Stimulated activated CD8-positive, alpha-beta memory T cell treated with anti-CD3 and anti-CD28 coated beads, Interleukin-15, amount 100 ng/mL, for 1 hour (primary cell): ENCODE data around the gene ALDH8A1.

Source experiments
- DNase-seq: peaks from one replicate; pipeline ENCODE4 v3.0.0-alpha.2; 2020; ENCODE audit warnings: low read depth

ALDH8A1 gene

DNA sequence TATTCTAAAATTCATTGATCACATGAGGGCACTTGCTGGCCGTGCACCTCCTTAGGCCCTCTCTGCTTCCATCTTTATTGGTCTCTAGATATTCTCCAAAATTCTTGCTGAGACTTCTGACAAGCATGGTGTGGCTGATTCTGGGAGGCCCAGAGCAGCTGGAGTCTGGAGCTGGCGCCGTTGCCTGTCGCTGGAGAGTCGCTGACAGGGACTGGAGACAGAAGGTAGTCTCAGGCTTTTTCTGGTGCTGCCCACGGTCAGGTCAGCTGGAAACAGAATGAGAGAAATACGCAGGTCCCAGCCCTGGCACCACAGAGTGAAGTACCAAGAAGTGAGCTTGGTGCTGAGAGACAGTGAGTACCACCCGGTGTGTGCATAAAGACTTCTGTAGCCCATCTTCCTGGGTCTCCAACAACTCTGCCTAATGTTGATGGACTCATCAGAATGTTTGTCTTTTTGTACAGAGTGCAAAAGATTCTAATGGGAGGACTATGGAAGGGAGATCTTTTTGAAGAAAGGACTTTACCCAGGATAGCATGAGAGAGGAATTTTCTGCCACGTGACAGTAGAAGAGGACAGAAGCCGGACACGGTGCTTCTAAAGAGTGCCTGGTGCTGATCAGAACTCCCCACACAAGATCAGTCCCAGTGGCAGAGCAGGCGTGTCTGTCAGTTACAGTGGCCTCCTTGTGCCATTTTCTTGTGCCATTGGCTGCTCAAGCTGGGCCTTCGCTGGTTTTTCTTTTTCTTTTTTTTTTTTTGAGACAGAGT is 1.8 kb upstream of the ALDH8A1 start:
- DNase-seq: no peak

DNA sequence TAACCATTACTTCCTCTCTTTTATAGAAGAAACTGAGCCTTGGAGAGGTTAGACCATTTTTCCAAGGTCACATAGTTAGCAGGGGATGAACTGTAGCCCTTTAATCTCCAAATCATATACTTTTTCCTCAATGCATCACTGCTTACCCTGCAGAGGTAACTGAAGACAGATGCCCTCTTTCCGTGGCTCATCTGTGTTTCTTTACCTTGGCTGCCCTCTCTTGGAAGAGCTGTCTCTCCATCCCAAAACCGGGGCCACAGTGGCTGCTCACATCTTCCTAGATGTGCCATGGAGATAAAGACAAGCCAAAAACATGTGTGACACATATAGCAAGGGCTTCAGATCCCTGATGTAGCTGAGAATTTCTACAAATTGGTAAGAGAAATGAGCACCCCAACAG is 581 bp upstream of the ALDH8A1 start:
- no peak for DNase-seq

DNA sequence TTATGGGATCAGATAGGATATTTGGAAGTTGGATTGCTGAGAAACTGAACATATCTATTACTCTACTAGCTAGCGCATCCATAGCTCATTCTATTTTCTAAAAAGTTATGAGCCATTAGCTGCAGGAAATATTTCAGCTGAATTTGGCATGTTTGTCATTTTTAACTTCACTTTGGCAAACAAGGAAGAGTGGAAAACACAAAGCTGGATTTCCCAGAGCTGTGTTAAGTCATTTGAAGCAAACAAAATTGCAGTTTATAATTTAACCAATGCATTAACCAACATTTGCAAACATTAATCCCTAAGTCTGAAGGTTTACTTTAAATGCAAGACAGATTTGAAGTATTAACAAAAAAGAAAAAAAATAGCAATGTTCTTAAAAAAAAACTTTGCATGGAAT is 1.2 kb downstream of the ALDH8A1 start:
- DNase-seq: no peak

DNA sequence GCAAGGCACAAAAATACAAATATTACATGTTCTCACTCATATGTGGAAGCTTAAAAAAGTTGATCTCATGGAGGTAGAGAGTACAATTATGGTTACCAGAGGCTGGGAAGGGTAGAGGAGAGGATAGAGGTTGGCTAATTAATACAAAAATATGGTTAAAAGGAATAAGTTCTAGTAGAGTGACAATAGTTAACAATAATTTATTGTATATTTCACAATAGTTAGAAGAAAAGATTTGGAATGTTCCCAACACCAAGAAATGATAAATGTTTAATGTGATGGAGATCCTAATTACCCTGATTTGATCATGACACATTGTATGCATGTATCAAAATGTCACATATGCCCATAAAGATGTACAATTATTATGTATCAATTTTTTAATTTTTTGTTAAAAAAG is 1.8 kb downstream of the ALDH8A1 start:
- no peak for DNase-seq

DNA sequence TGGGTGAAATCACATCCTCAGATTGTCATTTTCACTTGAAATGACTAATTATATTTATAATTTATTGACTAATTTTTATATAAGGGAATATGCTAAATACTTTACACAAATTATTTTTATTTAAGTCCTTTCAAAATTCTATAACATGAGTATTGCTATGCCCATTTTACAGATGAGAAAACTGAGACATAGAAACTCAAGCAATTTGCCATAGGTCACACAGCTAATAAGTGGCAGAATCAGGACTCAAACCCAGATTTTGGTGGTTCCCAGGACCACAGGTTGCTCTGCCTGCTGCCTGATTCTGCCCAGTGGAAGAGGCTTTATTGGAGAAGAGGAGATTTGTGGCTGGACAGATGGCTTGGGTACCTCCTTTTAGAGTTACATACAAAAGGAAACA is 4.9 kb downstream of the ALDH8A1 start:
- DNase-seq: no peak

DNA sequence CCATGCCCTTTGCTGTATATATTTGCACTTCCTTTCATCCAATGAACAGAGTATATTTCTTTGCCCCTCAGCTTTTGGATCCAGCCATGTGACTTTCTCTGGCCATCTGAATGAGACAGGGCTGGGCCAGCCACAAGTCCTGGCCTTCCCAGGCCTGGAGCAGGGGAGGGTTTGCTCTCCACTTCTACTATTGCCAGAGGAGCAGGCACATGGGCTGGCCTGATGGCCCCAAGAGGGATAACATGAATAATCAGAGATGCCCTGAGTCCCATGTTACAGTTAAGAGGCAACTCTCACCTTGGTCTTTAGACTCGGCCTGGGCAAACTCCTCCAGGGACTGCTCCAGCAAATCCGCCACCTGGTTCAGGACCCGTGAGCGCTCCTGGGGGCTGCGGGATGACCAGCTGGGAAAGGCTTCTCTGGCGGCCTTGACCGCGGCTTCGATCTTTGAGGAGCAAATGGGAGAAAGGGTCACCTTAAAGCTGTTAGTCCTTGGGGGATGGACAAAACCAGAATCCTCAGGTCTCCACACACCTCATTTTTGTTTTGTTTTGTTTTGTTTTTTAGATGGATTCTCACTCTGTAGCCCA is 6.3 kb downstream of the ALDH8A1 start:
- no peak for DNase-seq

DNA sequence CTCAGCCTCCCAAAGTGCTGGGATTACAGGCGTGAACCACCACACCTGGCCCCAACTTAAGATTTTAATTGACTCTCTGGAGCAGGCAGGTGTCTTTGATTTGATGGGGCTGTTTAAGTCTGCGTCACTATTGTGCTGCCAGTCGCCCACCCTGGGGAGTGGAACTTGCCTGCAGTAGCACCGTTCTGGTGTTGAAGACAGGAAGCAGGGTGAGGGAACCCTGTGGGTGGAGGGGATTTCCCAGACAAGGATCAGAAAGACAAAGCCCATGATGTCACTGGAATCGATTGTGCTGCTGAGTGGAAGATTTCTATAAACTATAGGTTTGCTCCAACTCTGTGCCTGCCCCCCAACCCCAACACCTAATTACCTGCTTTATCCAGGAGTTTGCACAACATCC is 11.0 kb downstream of the ALDH8A1 start:
- DNase-seq: peak; percentile 21

DNA sequence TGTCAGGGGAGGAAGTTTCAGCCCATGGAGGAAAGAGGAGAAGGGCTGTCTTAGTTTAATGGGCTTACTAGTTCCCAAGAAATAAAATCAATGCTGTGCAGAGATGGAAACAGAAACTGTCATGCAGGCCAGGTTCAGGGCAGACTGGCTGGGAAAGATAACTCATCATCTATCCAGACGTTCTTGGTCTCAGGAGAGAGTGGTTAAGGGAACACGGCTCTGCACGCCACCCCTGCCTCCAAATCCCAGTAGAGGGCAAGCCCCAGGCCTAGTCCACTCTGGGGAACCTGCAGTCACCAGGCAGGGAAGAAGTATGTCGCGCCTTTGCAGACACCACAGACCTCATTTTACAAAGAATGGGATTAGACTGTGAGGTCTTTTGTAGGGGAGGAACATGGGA is 12.5 kb downstream of the ALDH8A1 start:
- DNase-seq: no peak

DNA sequence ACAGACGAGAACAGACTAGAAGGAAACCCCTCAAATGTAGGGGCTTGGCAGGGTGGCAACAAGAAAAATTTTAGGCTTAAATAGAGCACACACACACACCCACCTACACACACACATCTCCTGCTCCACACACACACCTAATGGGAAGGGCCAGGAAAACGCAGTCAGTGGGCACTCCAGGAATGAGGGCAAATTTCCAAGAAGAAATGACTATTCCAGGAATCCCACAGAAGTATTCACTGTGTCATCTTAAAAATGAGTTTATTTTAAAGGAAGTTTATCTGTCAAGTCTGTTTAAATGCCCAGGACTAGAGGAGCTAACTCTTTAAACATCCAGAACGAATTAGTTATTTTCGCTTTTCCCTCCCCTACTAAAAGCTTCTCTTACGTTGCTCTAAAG is 13.0 kb downstream of the ALDH8A1 start:
- no peak for DNase-seq

DNA sequence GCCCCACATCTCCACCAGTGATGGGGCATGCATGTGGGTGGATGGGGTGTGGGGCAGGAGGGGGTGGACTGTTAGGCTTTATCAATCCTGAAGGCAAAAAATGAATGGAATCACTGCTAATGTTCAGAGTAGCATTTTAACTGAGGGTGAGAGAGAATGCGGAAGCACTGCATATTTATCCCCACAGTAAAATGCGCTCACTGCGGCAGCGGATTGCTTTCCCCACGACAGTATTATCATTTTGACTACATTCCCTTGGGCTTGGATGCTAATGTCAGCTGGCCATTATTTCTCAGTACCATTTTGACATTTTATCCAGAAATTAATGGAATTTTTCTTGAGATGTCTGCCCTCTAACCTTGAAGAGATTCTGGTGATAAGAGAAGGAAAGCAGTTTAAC is 13.4 kb downstream of the ALDH8A1 start:
- no peak for DNase-seq

DNA sequence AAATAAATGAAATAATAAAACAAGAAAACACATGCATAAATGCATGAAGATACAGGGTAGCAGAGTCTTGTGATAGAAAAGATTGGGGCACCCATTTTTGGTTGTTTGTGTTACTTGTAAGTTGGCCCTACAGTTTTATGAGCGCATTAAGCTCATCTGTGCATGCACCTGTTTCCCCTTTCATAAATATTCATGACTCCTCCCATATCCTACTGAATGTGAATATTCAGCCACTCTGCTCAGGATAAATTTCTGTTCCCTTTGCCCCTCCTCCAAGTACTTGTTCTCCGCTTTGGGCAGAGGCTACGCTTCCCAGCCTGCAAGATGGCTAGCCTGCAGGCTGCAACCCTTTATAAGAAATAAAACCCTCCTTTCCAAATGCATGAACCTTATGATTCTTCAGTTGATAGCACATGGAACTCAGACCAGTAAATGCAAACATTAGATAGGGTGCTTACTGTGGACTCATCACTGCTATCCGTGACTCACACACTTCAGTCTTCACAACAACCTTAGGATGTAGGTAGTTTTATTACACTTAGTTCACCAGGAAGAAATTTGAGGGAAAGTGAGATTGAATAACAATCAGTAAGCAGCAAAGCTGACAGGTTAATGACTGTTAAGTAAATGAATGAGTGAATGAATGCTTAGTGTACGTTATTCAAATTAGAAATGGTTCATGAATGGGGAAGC is 15.0 kb downstream of the ALDH8A1 start:
- no peak for DNase-seq

DNA sequence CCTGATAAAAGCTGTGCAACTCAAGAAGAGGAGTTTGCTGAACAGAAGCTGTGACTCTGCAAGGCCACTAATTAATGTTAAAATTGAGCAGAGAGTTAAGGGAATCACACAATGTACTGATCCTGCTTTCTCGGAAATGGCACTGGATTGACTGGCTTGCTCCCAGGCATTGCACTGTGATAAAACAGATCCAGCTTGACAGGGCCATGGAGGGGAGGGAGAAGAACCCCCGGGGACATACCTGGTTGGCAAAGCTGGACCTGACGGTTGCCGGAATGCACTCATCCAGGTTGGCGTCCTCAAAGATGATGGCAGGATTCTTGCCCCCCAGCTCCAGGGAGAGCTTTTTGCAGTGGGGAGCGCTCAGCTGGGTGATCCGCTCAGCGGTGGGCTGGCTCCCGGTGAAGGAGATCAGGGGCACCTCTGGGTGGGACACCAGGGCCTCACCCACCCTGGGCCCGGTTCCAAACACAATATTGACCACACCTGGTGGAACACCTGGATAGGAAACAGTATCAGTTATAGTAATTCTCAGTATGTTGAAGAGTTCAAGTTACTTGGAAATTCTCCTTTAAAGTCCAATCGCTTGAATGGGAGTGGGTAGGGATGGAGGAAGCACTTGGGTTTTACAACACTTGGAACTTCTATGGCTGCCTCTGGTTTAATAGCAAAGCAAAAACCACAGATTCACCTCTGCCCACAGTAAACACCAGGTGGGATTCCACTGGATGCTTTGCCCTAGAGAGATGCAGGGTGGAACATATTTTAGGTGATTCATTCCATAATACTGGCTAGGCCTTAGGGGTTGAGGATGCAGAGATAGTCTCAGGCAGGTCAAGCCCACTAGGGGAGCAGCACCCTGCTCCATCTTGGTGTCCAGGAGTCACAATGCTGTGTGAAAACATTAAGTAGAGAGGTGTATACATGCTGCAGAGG is 17.1 kb downstream of the ALDH8A1 start:
- no peak for DNase-seq

DNA sequence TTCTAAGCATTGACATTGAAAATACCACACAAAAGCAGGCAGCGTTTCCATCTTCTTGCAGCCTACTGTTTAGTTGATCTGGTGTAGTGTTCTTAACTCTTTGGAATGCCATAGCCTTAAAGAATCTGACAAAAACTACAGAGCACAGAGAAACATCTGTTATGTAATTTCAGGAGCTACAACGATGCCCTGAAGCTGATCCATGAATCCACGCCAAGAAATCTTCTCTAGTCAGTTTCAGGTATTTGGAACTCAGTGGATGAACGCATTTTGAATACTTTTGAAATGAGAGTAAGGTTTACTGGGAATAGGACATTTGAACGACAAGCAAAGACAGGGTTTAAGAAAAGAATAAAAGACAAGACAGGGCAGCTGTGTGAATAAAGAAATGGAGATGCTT is 17.8 kb downstream of the ALDH8A1 start:
- DNase-seq: no peak

DNA sequence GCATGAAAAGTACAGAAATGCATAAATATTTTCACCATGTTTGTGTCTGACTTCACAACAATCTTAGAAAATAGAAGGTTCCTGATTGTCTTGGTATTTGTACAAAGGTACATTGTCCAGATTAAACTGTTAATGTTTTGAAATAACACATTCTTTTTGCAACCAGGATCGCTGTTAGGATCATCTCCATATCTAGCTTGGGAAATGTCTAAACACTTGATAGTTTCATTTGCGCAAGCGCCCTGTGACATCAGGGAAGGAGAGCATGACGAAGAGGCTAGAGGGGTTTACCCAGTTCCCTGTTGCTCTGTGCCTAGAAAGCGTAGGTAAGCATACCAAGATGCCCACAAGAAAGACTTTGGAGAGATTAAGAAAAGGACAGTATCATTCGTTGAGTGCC is 19.4 kb downstream of the ALDH8A1 start:
- DNase-seq: no peak

DNA sequence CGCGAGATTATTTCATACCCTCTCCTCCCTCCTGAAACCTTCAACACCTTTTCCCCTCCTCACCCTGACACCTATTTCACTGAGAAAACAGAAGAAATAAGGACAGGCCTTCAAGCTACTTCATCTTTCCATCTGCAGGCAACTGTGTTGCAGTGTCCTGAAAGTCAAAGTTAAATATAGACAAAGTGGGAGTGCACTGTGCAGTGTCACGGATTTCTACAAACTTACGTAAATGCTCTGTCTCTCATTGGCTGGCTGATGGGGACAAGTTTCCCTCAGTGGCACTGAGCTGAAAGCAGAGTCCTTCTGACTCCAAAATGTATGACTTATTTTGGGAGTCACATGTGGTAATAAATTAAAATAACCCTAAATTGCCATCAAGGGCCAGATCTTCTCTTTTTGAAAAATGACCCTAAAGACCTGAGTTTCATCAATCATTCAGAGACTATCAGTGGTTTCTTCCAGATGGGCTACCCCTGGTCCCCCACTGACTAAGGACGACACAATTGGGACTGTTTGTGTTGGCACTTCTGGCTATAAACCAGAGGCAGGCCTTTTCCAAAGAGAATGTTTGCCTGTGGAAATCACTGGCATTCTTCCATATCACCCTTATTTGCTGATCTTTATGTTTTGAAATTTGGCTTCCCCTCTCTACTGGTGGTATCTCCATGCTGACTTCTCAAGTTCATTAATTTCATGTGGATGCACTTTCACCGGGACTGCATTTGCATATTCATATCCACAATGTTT is 21.6 kb downstream of the ALDH8A1 start:
- no peak for DNase-seq

DNA sequence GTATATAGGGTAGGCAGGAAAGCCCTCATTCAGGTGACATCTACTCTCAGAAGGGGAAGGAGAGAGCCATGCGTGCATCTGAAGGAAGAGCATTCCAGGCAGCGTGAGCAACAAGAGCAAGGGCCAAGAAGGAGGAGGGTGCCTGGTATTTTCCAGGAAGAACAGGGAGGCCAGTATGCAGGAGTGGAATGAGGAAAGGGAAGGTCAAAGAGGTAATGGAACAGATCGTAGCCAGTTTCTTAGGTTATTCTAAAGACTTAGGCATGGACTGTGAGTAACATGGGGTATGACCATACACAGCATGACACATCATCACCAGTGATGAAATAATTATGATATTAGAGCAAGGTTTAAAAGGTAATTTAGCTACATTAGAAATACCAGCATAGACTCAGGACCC is 24.1 kb downstream of the ALDH8A1 start:
- no peak for DNase-seq

DNA sequence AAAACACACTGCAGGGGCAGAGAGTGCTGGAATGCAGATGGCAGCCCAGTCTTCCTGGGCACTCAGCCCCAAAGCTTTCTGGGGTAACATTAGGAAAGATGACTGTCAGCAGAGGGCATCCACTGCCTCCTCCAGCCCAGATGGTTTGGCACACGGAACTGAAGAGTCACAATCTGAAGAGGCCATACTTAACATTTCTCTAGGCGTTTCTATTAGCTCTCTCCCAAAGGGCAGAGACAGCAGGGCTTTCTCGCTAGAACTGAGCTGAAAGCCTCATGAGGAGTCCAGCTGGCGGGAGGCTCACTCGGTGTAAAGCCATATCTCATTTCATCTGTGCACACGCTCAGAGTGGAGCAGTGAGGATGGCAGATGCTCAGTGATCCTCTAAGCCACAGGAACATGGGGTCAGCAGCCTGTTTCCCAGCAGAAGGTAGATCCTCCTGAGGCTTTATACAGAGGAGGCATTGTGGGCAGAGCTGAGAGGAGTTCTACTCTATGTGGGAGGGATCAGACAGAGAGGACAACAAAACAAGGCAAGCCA is 28.1 kb downstream of the ALDH8A1 start:
- no peak for DNase-seq

DNA sequence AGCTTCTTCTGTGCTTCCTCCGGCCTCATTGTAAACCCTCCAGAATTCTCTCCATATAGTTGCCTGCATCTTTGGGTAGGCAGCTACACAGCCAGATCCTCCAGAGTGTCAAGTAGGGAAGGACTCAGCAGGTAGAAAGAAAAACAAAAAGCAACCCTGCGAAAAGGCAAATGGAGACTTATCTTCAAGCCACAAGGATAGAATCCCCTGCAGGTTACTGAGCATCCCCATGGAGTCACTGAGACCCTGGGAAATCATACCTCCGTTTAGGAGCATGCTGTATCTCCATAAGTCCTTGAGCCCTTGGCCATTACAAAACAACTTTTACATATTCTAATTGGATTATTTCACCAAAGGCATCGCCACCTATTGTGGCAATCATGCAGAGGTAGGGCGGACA is 28.6 kb downstream of the ALDH8A1 start:
- DNase-seq: no peak

DNA sequence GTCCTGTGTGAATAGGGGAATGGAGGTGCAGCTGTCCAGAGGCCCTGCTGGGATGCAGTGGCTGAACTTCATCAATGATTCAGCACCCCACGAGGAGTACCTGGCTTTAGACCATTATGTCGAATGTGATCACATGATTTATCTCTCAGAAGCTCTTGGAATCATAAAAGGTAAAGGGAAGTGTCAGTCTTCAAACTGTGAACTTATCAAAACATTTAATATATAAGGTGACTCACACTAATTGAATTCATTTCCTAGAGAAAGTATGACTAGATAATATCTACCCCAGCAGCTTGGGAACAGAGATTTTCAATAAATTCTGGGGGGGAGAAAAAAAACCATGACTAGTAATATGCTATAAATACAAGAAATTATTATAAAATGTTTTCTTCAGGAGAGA is 29.5 kb downstream of the ALDH8A1 start:
- no peak for DNase-seq

DNA sequence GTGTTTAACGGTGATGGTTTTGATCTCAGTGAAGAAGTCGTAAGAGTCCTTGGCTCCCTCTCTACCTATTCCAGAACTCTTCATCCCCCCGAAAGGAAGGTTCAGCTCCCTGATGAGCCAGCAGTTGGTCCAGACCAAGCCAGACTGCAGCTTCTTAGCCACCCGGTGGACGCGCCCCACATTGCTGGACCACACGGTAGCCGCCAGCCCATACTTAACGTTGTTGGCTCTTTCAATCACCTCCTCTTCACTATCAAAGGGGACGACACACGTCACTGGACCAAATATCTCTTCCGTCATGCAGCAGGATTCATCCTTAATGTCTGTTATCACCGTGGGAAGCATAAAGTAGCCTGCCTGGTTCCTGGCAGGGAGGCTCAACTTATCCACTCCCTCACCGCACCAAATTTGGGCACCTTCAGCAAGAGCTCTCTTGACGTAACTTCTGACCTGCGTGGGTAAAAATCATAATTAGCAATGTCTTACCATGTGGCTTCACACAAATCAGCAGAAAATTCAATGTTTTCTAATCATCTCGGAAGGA is 31.4 kb downstream of the ALDH8A1 start:
- no peak for DNase-seq

DNA sequence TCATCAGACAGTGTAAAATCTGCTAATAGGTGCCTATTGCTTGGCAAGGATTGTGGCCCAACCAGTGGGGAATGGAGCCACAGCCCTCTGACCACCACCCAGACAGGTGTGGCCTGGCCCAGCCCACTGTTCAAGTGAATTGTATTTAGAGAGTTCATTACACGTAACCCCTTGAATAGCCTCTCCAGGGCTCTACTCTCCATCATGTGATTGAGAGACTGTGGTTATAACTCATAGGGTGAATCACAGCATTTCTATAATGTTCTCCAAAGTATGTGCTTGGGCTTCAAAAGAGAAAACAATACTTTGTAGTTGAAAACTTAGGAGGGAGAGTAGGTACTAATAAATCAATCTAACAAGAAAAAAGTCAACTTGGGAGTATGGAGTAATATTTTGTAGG is 38.4 kb downstream of the ALDH8A1 start:
- DNase-seq: no peak
